NCI-H748 treated with DMSO at 0.1 percent for 48 hours (cell line): ENCODE data around the gene ZNF148.

Experiments used
- DNase-seq: peaks from one replicate; lab custom pipeline; 2025; lab: John Stamatoyannopoulos, UW

Gene ZNF148

GRCh38 chr3:125220183-125220582, 154.9 kb downstream of the ZNF148 start:
- no peak for DNase-seq

GRCh38 chr3:125219261-125219701, 155.8 kb downstream of the ZNF148 start:
- DNase-seq, result no peak

GRCh38 chr3:125214738-125215137, 160.4 kb downstream of the ZNF148 start:
- DNase-seq, result no peak

GRCh38 chr3:125213946-125214542, 161.1 kb downstream of the ZNF148 start:
- no peak for DNase-seq

GRCh38 chr3:125213364-125213755, 161.8 kb downstream of the ZNF148 start:
- no peak for DNase-seq

- no peak for DNase-seq
Observed at GRCh38 chr3:125212509-125213363, 162.4 kb downstream of the ZNF148 start, which contains the start of gene SLC12A8. Gene SLC12A8, minus strand, starts transcription at chr3:125212748. Its CDS starts 1,399 bp downstream, at chr3:125211349.

GRCh38 chr3:125212091-125212508, 163.0 kb downstream of the ZNF148 start:
- DNase-seq, result no peak

GRCh38 chr3:125211523-125212090, 163.5 kb downstream of the ZNF148 start:
- DNase-seq, result no peak

GRCh38 chr3:125207949-125208568, 167.1 kb downstream of the ZNF148 start:
- DNase-seq, result no peak

- DNase-seq, result no peak
Observed at GRCh38 chr3:125207507-125207906, 167.6 kb downstream of the ZNF148 start.

- no peak for DNase-seq
Observed at GRCh38 chr3:125206934-125207333, 168.2 kb downstream of the ZNF148 start.

- DNase-seq, result no peak
Observed at GRCh38 chr3:125203731-125204130, 171.4 kb downstream of the ZNF148 start.

- no peak for DNase-seq
Observed at GRCh38 chr3:125202197-125202596, 172.9 kb downstream of the ZNF148 start.

GRCh38 chr3:125200731-125201139, 174.4 kb downstream of the ZNF148 start:
- DNase-seq, result no peak

GRCh38 chr3:125194849-125195601, 180.1 kb downstream of the ZNF148 start:
- DNase-seq, result no peak

- DNase-seq, result no peak
Observed at GRCh38 chr3:125194061-125194848, 180.9 kb downstream of the ZNF148 start.

- no peak for DNase-seq
Observed at GRCh38 chr3:125192190-125193035, 182.7 kb downstream of the ZNF148 start.

- DNase-seq, result no peak
Observed at GRCh38 chr3:125191730-125192129, 183.4 kb downstream of the ZNF148 start.

GRCh38 chr3:125191256-125191655, 183.9 kb downstream of the ZNF148 start:
- no peak for DNase-seq

GRCh38 chr3:125190786-125191185, 184.3 kb downstream of the ZNF148 start:
- DNase-seq, result no peak
